ENCODE measurements around the gene MED26. TPM values are rescaled to one million over a fixed set of nuclear protein-coding genes. Genes with fewer than 3 reads are reported as not detected.
"Not testable (repeated sequence)": the region's sequence is repeated elsewhere in the genome, so short reads cannot be mapped to it uniquely, and the experiment has no call there.

MED26 gene
- total and polyA plus RNA-seq, 2 experiments from 2014 or later: 4.4 to 6.7 TPM

DNA sequence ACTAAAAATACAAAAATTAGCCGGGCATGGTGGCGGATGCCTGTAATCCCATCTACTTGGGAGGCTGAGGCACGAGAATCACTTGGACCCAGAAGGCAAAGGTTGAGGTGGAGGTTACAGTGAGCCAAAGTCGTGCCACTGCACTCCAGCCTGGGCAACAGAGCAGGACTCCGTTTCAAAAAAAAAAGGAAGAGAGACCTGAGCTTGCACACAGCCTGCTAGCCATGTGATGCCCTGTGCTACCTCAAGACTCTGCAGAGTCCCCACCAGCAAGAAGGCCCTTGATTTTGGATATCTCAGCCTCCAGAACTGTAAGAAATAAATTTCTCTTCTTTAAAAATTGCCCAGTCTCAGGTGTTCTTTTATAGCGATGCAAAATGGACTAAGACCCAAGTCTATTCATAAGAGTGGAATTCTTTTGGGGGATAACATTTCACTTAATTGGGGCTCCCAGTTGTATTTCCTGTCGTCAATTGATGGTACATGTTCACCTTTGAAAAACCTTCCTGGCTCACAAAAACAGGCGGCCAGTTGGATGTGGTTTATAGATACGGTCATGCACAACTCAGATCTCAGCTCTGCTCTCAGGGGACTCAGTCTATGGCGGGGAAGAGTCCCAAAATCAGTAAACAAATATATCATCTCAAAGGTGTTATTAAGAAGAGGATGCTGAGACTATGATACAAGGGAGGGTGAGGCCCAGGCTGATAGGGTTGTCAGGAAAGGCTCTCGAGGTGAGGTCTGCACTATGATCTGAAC is 83.4 kb downstream of the MED26 start:
- Histone ChIP-seq H3K4me2 (ENCODE audit: unreplicated experiment) (no peak overlapping the region), H3K36me3 (ENCODE audit: low read depth) (no peaks in the 10 kb centered on the region; the same call in 1 of the 2 replicates), H3K9me3 (ENCODE audit: low read depth) (no peaks in the 10 kb centered on the region), H3K27me3 (replicated peaks; ENCODE audit: insufficient read depth) (no peaks in the 10 kb centered on the region), H3K79me2 (ENCODE audit: insufficient read depth) (peaks cover 72% of the 10 kb centered on the region), H3K9me2 (ENCODE audit: insufficient read depth) (no peaks in the 10 kb centered on the region), H4K20me1 (ENCODE audit: insufficient read depth) (0 out of 2 replicates have a peak, but pooled peaks cover 4% of the 10 kb centered on the region), H3K9ac (no peak overlapping the region), H3K27ac (no peak overlapping the region), H2AFZ (no peak overlapping the region), H3K4me1 (ENCODE audit: insufficient read depth) (peaks cover 16% of the 10 kb centered on the region), H3K4me3 (no peak overlapping the region), H3F3A (ENCODE audit: insufficient read depth) (peaks cover 10% of the 10 kb centered on the region)
- WGBS, 2 experiments (ENCODE audit: low coverage in 1 of 2, low lambda C conversion rate in 2 of 2, missing lambda C conversion rate in 2 of 2): 87 to 90% methylated on average over 11 of the region's 11 CpGs
- in situ Hi-C loops (cut with MboI): no loop called here
- TF ChIP-seq EZH2 (IDR thresholded peaks at IDR 0.05; ENCODE audit: insufficient read depth, poor library complexity, severe bottlenecking): no peak
- TF ChIP-seq EZH2phosphoT487 (IDR thresholded peaks at IDR 0.05; ENCODE audit: insufficient read depth, low read depth): no peak
- DNase-seq: no peak

DNA sequence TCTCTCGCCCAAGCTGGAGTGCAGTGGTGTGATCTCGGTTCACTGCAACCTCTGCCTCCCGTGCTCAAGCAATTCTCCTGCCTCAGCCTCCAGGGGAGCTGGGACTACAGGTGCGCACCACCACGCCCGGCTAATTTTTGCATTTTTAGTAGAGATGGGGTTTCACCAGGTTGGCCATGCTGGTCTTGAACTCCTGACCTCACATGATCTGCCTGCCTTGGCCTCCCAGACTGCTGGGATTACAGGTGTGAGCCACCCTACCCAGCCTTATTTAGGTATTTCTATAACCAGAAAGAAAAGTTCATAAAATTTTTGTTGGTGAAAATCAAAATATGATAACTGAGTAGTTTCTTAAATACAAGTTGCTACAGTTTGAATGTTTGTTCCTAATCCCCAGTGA is 84.3 kb downstream of the MED26 start:
- H2AFZ ChIP-seq; H3F3A ChIP-seq (ENCODE audit: insufficient read depth); H3K36me3 ChIP-seq (ENCODE audit: low read depth); H3K9me3 ChIP-seq (ENCODE audit: low read depth); H3K27me3 ChIP-seq (replicated peaks; ENCODE audit: insufficient read depth); DNase-seq; H3K27ac ChIP-seq; in situ Hi-C loops (cut with MboI); H4K20me1 ChIP-seq (ENCODE audit: insufficient read depth); H3K9me2 ChIP-seq (ENCODE audit: insufficient read depth): not testable (repeated sequence)
- peak overlapping the region; percentile 95 for H3K9ac ChIP-seq
- peaks cover 16% of the 10 kb centered on the region for H3K4me1 ChIP-seq (ENCODE audit: insufficient read depth)
- peaks cover 72% of the 10 kb centered on the region for H3K79me2 ChIP-seq (ENCODE audit: insufficient read depth)
- H3K4me2 ChIP-seq (ENCODE audit: unreplicated experiment): peak overlapping the region; percentile 98
- peak overlapping the region; percentile 97 for H3K4me3 ChIP-seq
- 64 to 74% methylated on average over 5 to 6 of the region's 6 CpGs for WGBS, 2 experiments (ENCODE audit: low coverage in 1 of 2, low lambda C conversion rate in 2 of 2, missing lambda C conversion rate in 2 of 2)

DNA sequence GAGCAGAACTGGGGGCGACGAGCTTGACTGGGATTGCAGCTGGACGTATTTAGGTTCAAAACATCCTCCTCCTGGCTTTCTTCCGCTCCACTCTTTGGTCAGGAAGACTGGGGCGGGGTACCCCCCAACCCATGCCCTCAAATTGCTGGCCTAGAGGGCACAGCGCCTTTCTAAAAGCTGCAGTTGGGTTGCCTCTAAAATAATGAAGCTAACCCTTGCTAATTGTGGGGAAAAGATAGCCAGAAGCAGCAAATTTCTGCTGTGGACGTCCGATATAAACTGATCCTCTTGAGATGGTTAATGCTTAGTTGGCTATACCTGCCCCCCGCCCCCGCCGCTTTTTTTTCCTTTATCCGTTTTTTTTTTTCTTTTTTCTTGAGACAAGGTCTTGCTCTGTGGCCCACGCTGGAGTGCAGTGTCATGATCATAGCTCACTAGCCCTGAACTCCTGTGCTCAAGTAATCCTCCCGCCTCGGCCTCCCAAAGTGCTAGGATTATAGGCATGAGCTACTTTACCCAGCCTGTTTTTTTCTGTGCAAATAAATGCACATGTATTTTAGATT is 85.0 kb downstream of the MED26 start:
- Histone ChIP-seq H3K9me3 (ENCODE audit: low read depth) (no peaks in the 10 kb centered on the region), H2AFZ (peak overlapping the region; percentile 89), H3F3A (ENCODE audit: insufficient read depth) (peaks cover 7% of the 10 kb centered on the region), H3K9ac (peak overlapping the region; percentile 95), H3K4me3 (peak overlapping the region; percentile 97), H3K27ac (peak overlapping the region; percentile 71), H3K36me3 (ENCODE audit: low read depth) (no peaks in the 10 kb centered on the region; the same call in 1 of the 2 replicates), H3K4me2 (ENCODE audit: unreplicated experiment) (peak overlapping the region; percentile 98), H3K79me2 (ENCODE audit: insufficient read depth) (peaks cover 77% of the 10 kb centered on the region), H4K20me1 (ENCODE audit: insufficient read depth) (0 out of 2 replicates have a peak, but pooled peaks cover 4% of the 10 kb centered on the region), H3K27me3 (replicated peaks; ENCODE audit: insufficient read depth) (no peaks in the 10 kb centered on the region), H3K9me2 (ENCODE audit: insufficient read depth) (no peaks in the 10 kb centered on the region), H3K4me1 (ENCODE audit: insufficient read depth) (peaks cover 16% of the 10 kb centered on the region)
- peak; percentile 54 for DNase-seq
- TF ChIP-seq EZH2phosphoT487 (IDR thresholded peaks at IDR 0.05; ENCODE audit: insufficient read depth, low read depth) (no peak), EZH2 (IDR thresholded peaks at IDR 0.05; ENCODE audit: insufficient read depth, poor library complexity, severe bottlenecking) (no peak)
- in situ Hi-C loops (cut with MboI): no loop called here
- 1% methylated on average over 15 of the region's 15 CpGs for WGBS, 2 experiments (ENCODE audit: low coverage in 1 of 2, low lambda C conversion rate in 2 of 2, missing lambda C conversion rate in 2 of 2)

DNA sequence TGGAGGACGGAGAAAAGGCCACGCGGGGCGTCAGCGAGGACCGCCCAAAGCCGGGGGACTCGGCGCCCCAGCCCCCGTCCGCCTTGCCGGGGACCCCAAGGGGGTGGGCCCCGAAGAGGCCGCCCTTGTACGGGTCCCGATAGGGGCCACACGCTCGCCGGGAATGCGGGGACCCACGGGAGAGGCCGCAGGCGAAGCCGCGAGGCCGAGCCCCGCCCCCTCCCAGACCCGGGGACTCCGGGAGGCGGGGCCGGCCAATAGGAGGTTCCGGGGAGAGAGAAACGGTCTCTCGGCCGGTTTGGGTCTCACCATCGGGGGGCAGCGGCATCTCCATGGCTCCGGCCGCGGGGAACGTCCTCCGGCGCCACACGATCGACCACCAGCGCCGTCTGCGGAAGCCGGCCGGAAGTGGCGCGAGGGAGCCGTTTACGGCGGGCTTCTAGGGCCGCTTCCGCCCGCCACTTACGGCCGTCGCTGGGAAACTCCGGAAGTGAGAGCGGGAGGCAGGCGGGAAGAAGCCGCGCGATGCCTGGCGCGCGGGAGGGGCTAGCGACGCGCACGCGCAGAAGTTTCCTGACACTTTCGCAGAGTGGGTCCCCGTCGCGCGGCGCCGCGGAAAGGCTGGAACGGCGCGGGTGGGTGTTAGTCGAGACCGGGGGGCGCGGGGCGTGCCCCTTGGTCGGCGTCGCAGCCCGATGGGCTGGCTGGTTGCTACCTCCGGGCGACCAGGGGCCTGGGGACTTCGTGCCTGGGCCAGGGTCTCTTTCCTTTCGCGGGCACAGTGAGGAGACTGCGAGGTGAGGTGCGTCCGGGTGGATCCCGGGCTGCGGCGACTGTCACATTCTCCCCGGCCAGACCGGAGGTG is 85.7 kb downstream of the MED26 start, which contains the start of gene CHERP:
CHERP (minus strand) TSS at position 393 of the 865 bp plus-strand sequence; CDS start at position 334, 59 bp downstream.
- Histone ChIP-seq H2AFZ (peak within 1 kb of the TSS; percentile 89), H3K4me1 (ENCODE audit: insufficient read depth) (peaks cover 16% of the 10 kb centered on the region), H3K4me3 (peak within 1 kb of the TSS; percentile 97), H3K4me2 (ENCODE audit: unreplicated experiment) (peak within 1 kb of the TSS; percentile 99), H3K9me3 (ENCODE audit: low read depth) (no peaks in the 10 kb centered on the region), H4K20me1 (ENCODE audit: insufficient read depth) (0 out of 2 replicates have a peak, but pooled peaks cover 4% of the 10 kb centered on the region), H3K9me2 (ENCODE audit: insufficient read depth) (no peaks in the 10 kb centered on the region), H3K79me2 (ENCODE audit: insufficient read depth) (peaks cover 84% of the 10 kb centered on the region), H3K27ac (peak within 1 kb of the TSS; percentile 71), H3K36me3 (ENCODE audit: low read depth) (no peaks in the 10 kb centered on the region; the same call in 1 of the 2 replicates), H3K27me3 (replicated peaks; ENCODE audit: insufficient read depth) (no peaks in the 10 kb centered on the region), H3K9ac (peak within 1 kb of the TSS; percentile 95), H3F3A (ENCODE audit: insufficient read depth) (peaks cover 7% of the 10 kb centered on the region)
- 1 to 2% methylated on average over 87 to 103 of the region's 108 CpGs for WGBS, 2 experiments (ENCODE audit: low coverage in 1 of 2, low lambda C conversion rate in 2 of 2, missing lambda C conversion rate in 2 of 2)
- in situ Hi-C loops (cut with MboI): no loop called here
- TF ChIP-seq EZH2phosphoT487 (IDR thresholded peaks at IDR 0.05; ENCODE audit: insufficient read depth, low read depth) (no peak), EZH2 (IDR thresholded peaks at IDR 0.05; ENCODE audit: insufficient read depth, poor library complexity, severe bottlenecking) (no peak)
- DNase-seq: peak; percentile 98

All from GM23248 (cell line).